GOT3 (cell line): ENCODE results near the gene ZNF627.
"Not testable (repeated sequence)": the region's sequence is repeated elsewhere in the genome, so short reads cannot be mapped to it uniquely, and the experiment has no call there.

Source experiments
- DNase-seq: peaks from one replicate; lab custom pipeline; 2025; ENCODE audit warnings: mixed read lengths; lab: John Stamatoyannopoulos, UW

ZNF627 gene

GRCh38 chr19:11624069-11624463 lies 26.8 kb downstream of the ZNF627 start:
- no peak for DNase-seq

- DNase-seq = no peak
Measured at GRCh38 chr19:11626252-11626651, 29.0 kb downstream of the ZNF627 start.

- DNase-seq = no peak
Measured at GRCh38 chr19:11633223-11633622, 35.9 kb downstream of the ZNF627 start.

- DNase-seq = not testable (repeated sequence)
Measured at GRCh38 chr19:11634018-11634662, 36.9 kb downstream of the ZNF627 start.

- DNase-seq = no peak
Measured at GRCh38 chr19:11639245-11639601, 41.9 kb downstream of the ZNF627 start.

GRCh38 chr19:11639602-11640471 lies 42.6 kb downstream of the ZNF627 start:
- peak; percentile 74 for DNase-seq

GRCh38 chr19:11641244-11641643 lies 44.0 kb downstream of the ZNF627 start:
- DNase-seq = no peak

- DNase-seq = no peak
Measured at GRCh38 chr19:11642902-11643301, 45.6 kb downstream of the ZNF627 start.

GRCh38 chr19:11649941-11650340 lies 52.7 kb downstream of the ZNF627 start:
- DNase-seq = no peak

- no peak for DNase-seq
Measured at GRCh38 chr19:11651062-11651461, 53.8 kb downstream of the ZNF627 start.

GRCh38 chr19:11652056-11652455 lies 54.8 kb downstream of the ZNF627 start:
- no peak for DNase-seq

- DNase-seq = no peak
Measured at GRCh38 chr19:11652492-11652891, 55.2 kb downstream of the ZNF627 start.

- no peak for DNase-seq
Measured at GRCh38 chr19:11656535-11656934, 59.3 kb downstream of the ZNF627 start.

- no peak for DNase-seq
Measured at GRCh38 chr19:11657307-11657706, 60.0 kb downstream of the ZNF627 start.

GRCh38 chr19:11658970-11659369 lies 61.7 kb downstream of the ZNF627 start:
- no peak for DNase-seq

GRCh38 chr19:11659612-11660011 lies 62.3 kb downstream of the ZNF627 start:
- no peak for DNase-seq

- DNase-seq = no peak
Measured at GRCh38 chr19:11662278-11662677, 65.0 kb downstream of the ZNF627 start.

GRCh38 chr19:11663181-11663591 lies 65.9 kb downstream of the ZNF627 start:
- no peak for DNase-seq
